ENCODE results near the gene BMP6. TPM values are rescaled to one million over a fixed set of nuclear protein-coding genes. Genes with fewer than 3 reads are reported as not detected.

The BMP6 gene
- total RNA-seq, 1 experiment from 2014 or later: 1.6 TPM

- no TSS peak for BruUV-seq (replicated peaks)
- no peak for ATAC-seq
- intact Hi-C loops (cut with micrococcal nuclease): no loop called here
- Histone ChIP-seq H3K9ac (ENCODE audit: low read length) (no peak overlapping the region), H2AFZ (ENCODE audit: low read depth, low read length, poor library complexity, severe bottlenecking) (no peak overlapping the region), H3K79me2 (ENCODE audit: insufficient read depth, low read length) (no peaks in the 10 kb centered on the region), H3K36me3 (ENCODE audit: control insufficient read depth in 1 of 2, insufficient read depth in 2 of 2, low read length in 2 of 2) (no peaks in the 10 kb centered on the region), H4K20me1 (ENCODE audit: insufficient read depth) (no peaks in the 10 kb centered on the region), H3K4me1 (ENCODE audit: control insufficient read depth in 1 of 2, insufficient read depth in 2 of 2, low read length in 2 of 2) (no peaks in the 10 kb centered on the region), H3K4me3 (replicated peaks in 1 of 2; ENCODE audit: low read depth in 1 of 2, low read length in 2 of 2) (no peak overlapping the region), H3K4me2 (ENCODE audit: low read length) (no peak overlapping the region), H3K27me3 (ENCODE audit: insufficient read depth, low read length) (no peaks in the 10 kb centered on the region), H3K9me3 (ENCODE audit: control insufficient read depth in 1 of 2, insufficient read depth in 1 of 2, low read depth in 1 of 2, low read length in 2 of 2) (no peaks in the 10 kb centered on the region), H3K9me2 (ENCODE audit: insufficient read depth) (no peaks in the 10 kb centered on the region), H3K27ac (ENCODE audit: low read depth, low read length) (no peak overlapping the region)
- POLR2A ChIA-PET: no interaction called here
- TF ChIP-seq POLR2AphosphoS5 (IDR thresholded peaks at IDR 0.05; ENCODE audit: low read depth, low read length): no peak
- TF ChIP-seq MAX (IDR thresholded peaks at IDR 0.05): no peak
- TF ChIP-seq, protein P1, sequence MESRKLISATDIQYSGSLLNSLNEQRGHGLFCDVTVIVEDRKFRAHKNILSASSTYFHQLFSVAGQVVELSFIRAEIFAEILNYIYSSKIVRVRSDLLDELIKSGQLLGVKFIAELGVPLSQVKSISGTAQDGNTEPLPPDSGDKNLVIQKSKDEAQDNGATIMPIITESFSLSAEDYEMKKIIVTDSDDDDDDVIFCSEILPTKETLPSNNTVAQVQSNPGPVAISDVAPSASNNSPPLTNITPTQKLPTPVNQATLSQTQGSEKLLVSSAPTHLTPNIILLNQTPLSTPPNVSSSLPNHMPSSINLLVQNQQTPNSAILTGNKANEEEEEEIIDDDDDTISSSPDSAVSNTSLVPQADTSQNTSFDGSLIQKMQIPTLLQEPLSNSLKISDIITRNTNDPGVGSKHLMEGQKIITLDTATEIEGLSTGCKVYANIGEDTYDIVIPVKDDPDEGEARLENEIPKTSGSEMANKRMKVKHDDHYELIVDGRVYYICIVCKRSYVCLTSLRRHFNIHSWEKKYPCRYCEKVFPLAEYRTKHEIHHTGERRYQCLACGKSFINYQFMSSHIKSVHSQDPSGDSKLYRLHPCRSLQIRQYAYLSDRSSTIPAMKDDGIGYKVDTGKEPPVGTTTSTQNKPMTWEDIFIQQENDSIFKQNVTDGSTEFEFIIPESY (IDR thresholded peaks at IDR 0.05; ENCODE audit: extremely low read depth, insufficient replicate concordance, low read length): no peak
- no peak for TF ChIP-seq ELF1 (IDR thresholded peaks at IDR 0.05; ENCODE audit: borderline replicate concordance, low read depth)
- TF ChIP-seq EZH2 (IDR thresholded peaks at IDR 0.05): no peak
- DNase-seq (ENCODE audit: low read depth, low spot score): no peak
- CTCF ChIA-PET: no interaction called here
- RAD21 ChIA-PET (ENCODE audit: low non-redundant PET in 1 of 2, low total read pairs in 2 of 2, uncharacterized antibody in 2 of 2, unreplicated experiment in 2 of 2): no interaction called here
These were observed 41.1 kb upstream of the BMP6 start for GRCh38 chr6:7684843-7685242.

DNA sequence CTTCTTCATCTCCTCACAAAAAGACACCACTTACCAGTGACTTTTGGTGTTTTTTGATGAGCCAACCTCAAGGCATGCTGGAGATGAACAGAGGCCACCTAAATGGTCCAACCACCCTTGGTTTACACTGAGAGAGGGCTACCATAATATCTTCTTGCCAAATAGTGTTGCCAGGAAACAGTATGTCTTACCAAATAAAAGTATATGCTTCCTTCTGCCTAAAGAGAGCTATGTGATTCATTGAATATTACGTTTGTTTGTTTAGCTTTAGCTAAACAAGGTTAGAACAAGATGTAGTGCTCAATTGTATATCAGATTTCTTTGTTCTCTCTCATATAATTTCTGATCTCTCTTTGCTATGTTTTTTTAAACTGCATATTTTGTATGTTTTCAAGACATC is 40.6 kb upstream of the BMP6 start:
- H3K36me3 ChIP-seq (ENCODE audit: control insufficient read depth in 1 of 2, insufficient read depth in 2 of 2, low read length in 2 of 2): no peaks in the 10 kb centered on the region
- H3K9ac ChIP-seq (ENCODE audit: low read length): no peak overlapping the region
- no peaks in the 10 kb centered on the region for H3K9me3 ChIP-seq (ENCODE audit: control insufficient read depth in 1 of 2, insufficient read depth in 1 of 2, low read depth in 1 of 2, low read length in 2 of 2)
- ChIA-PET CTCF (no interaction called here), RAD21 (ENCODE audit: low non-redundant PET in 1 of 2, low total read pairs in 2 of 2, uncharacterized antibody in 2 of 2, unreplicated experiment in 2 of 2) (no interaction called here), POLR2A (no interaction called here)
- intact Hi-C loops (cut with micrococcal nuclease): no loop called here
- BruUV-seq (replicated peaks): no TSS peak
- no peak overlapping the region for H3K4me3 ChIP-seq (replicated peaks in 1 of 2; ENCODE audit: low read depth in 1 of 2, low read length in 2 of 2)
- no peak overlapping the region for H2AFZ ChIP-seq (ENCODE audit: low read depth, low read length, poor library complexity, severe bottlenecking)
- H3K27me3 ChIP-seq (ENCODE audit: insufficient read depth, low read length): no peaks in the 10 kb centered on the region
- no peak overlapping the region for H3K27ac ChIP-seq (ENCODE audit: low read depth, low read length)
- peaks cover 0 to 2% of the 10 kb centered on the region in 2 experiments; a peak in 2 of 4 replicates for H3K4me1 ChIP-seq (ENCODE audit: control insufficient read depth in 1 of 2, insufficient read depth in 2 of 2, low read length in 2 of 2)
- H4K20me1 ChIP-seq (ENCODE audit: insufficient read depth): no peaks in the 10 kb centered on the region
- no peaks in the 10 kb centered on the region for H3K9me2 ChIP-seq (ENCODE audit: insufficient read depth)
- DNase-seq (ENCODE audit: low read depth, low spot score): no peak
- ATAC-seq: no peak
- H3K4me2 ChIP-seq (ENCODE audit: low read length): no peak overlapping the region
- no peaks in the 10 kb centered on the region for H3K79me2 ChIP-seq (ENCODE audit: insufficient read depth, low read length)
- TF ChIP-seq MAX (IDR thresholded peaks at IDR 0.05): no peak
- no peak for TF ChIP-seq POLR2AphosphoS5 (IDR thresholded peaks at IDR 0.05; ENCODE audit: low read depth, low read length)
- no peak for TF ChIP-seq SRF (IDR thresholded peaks at IDR 0.05; ENCODE audit: low read depth)
- TF ChIP-seq, protein P2, sequence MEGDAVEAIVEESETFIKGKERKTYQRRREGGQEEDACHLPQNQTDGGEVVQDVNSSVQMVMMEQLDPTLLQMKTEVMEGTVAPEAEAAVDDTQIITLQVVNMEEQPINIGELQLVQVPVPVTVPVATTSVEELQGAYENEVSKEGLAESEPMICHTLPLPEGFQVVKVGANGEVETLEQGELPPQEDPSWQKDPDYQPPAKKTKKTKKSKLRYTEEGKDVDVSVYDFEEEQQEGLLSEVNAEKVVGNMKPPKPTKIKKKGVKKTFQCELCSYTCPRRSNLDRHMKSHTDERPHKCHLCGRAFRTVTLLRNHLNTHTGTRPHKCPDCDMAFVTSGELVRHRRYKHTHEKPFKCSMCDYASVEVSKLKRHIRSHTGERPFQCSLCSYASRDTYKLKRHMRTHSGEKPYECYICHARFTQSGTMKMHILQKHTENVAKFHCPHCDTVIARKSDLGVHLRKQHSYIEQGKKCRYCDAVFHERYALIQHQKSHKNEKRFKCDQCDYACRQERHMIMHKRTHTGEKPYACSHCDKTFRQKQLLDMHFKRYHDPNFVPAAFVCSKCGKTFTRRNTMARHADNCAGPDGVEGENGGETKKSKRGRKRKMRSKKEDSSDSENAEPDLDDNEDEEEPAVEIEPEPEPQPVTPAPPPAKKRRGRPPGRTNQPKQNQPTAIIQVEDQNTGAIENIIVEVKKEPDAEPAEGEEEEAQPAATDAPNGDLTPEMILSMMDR (IDR thresholded peaks at IDR 0.05 in 2 of 3, conservative IDR thresholded peaks at IDR 0.05 in 1 of 3; ENCODE audit: borderline replicate concordance in 1 of 3, insufficient read depth in 1 of 3, low read depth in 2 of 3, low read length in 2 of 3): no peak
- TF ChIP-seq ELF1 (IDR thresholded peaks at IDR 0.05; ENCODE audit: borderline replicate concordance, low read depth): no peak
- no peak for TF ChIP-seq EZH2 (IDR thresholded peaks at IDR 0.05)
- TF ChIP-seq ZNF274 (IDR thresholded peaks at IDR 0.05; ENCODE audit: low read depth, low read length): no peak
- no peak for TF ChIP-seq CBX3 (IDR thresholded peaks at IDR 0.05; ENCODE audit: low read depth)
- TF ChIP-seq CEBPB (IDR thresholded peaks at IDR 0.05; ENCODE audit: low read depth): no peak
- no peak for TF ChIP-seq YY1 (IDR thresholded peaks at IDR 0.05; ENCODE audit: extremely low read depth, insufficient replicate concordance, low read depth, low read length)
- no peak for TF ChIP-seq FOSL1 (IDR thresholded peaks at IDR 0.05; ENCODE audit: low read depth)
- TF ChIP-seq, protein P3, sequence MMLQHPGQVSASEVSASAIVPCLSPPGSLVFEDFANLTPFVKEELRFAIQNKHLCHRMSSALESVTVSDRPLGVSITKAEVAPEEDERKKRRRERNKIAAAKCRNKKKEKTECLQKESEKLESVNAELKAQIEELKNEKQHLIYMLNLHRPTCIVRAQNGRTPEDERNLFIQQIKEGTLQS (IDR thresholded peaks at IDR 0.05): no peak
- TF ChIP-seq SP1 (IDR thresholded peaks at IDR 0.05; ENCODE audit: low read depth): no peak
- no peak for TF ChIP-seq SIN3A (IDR thresholded peaks at IDR 0.05; ENCODE audit: low read depth)
- TF ChIP-seq EZH2phosphoT487 (IDR thresholded peaks at IDR 0.05; ENCODE audit: borderline replicate concordance): no peak
- no peak for TF ChIP-seq TCF7L2 (IDR thresholded peaks at IDR 0.05; ENCODE audit: borderline replicate concordance, extremely low read depth, insufficient read depth, insufficient read length)

Data from HCT116 (cell line).